Epithelial cell of alveolus of lung (primary cell): ENCODE results near the gene TLL2. TPM values are rescaled to one million over a fixed set of nuclear protein-coding genes. Genes with fewer than 3 reads are reported as not detected.

Experiments
- total RNA-seq: library from RNA; depleted of rRNA; stranded (reverse); fragments of >200 nt; gene quantifications from 2 replicates; pipeline ENCODE4 v1.2.1, GENCODE V29; 2015

The TLL2 gene
- 0.26 TPM in 1 of 2 replicates, not detected in the other for total RNA-seq

DNA sequence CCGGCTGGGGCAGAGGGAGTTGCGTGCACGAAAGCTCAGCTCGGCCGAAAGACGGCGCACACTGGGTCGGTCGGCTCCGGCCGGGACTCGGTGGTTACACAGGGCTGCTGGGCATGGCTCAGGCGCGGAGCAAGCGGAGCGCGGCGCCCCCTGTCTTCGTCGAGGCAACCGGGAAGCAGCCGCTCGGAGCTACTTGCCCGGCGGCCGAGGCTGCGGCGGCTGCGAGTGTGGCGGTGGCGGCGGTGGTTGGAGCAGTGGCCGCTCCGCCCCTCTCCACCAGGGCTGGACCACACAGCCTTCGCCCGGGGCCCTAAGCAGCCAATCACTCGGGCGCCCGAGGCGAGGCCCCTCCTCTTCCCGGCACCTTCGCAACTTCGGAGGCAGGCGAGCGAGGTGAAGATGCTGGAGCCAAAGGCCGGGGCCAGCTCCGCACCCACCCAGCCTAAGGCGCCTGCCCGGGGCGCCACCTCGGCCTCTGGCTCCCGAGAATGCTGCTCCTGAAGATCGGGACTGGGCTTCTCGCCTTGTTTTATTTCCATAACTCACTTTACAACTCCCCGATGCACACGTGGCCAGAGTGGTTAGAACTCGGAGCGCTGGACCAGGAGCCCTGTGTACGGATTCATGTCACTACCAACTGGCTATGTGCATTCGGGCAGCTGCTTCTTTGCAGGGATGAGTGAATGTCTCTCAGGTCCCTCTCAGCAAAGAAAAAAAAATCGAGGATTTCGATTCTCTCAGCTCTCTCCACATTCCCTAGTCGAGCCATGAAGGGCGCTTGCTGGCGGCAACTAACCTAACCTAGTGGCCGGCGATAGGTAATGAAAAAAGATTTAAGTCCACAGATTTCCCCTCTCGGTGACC is at the start of gene TLL2:
Gene TLL2, minus strand, starts transcription at position 229 of the 864 bp plus-strand sequence. CDS start 241 bp downstream, outside the sequence.

DNA sequence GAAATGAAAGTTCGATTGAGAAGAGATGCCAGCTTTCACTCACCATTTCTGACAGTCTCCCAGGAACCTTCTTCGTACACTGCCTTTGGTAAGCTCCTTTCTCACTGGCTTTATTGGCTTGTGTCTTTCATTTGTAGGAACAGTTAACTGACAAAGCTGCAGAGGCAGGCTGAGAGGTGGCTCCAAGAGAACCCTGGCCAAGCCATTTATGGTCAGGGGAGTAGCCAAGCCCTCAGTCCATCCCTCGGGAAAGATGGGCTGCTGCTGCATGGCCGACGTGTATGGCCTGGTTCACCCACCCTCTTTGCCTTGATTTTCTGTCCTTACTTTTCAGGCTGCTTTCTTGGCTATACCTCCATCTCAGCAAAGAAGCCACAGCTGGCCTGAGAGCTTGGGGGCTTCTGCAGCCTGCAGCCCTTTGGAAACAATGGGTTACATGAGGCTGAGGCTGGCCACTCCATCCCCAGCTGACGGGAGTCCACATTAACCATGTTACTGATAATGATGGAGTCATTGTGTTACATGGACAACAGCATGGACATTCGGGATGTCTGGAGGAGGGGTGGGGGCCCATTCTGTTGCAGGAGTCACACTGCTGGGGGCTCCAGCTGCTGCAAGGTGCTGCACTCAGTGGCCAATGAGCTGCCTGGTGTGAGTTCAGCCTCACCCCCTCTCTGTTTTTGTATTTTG is 154.7 kb downstream of the TLL2 start, which contains the start of gene OPALIN:
Gene OPALIN, minus strand, starts transcription at position 152 of the 690 bp plus-strand sequence. Its CDS starts 106 bp downstream, at position 46.

Other genes with a start within 250 kb of the TLL2 start
- not detected in 2 replicates for gene BLNK, start 242.4 kb downstream of the TLL2 start, total RNA-seq
- not detected in 2 replicates for gene DNTT, start 209.5 kb downstream of the TLL2 start, total RNA-seq
- gene OPALIN, start 154.9 kb downstream of the TLL2 start, total RNA-seq, result not detected in 2 replicates
- 63.4 and 66.8 TPM in 2 replicates for gene TM9SF3, start 73.1 kb upstream of the TLL2 start, total RNA-seq
- 0.78 TPM in 1 of 2 replicates, not detected in the other for gene PIK3AP1, start 206.6 kb upstream of the TLL2 start, total RNA-seq